GM12878 (cell line): ENCODE results near the gene MTNR1A. TPM values are rescaled to one million over a fixed set of nuclear protein-coding genes. Genes with fewer than 3 reads are reported as not detected.

ENCODE experiments used
- CHD1 ChIP-seq: IDR thresholded peaks from 2 replicates; pipeline ENCODE4 v1.6.1; 2012; ENCODE audit warnings: low read depth, low read length, improper control_type of control experiment
- MEF2A ChIP-seq: IDR thresholded peaks from 2 replicates; pipeline ENCODE4 v1.6.1; 2011; ENCODE audit warnings: low read depth, mild to moderate bottlenecking, low read length, moderate library complexity; ENCODE audit not compliant: insufficient read depth
- PAX5 ChIP-seq: IDR thresholded peaks from 2 replicates; pipeline ENCODE4 v1.6.1; 2011; ENCODE audit warnings: low read depth, low read length, borderline replicate concordance
- SREBF1 ChIP-seq: IDR thresholded peaks from 2 replicates; pipeline ENCODE4 v1.6.1; 2012; ENCODE audit warnings: mild to moderate bottlenecking, low read length
- TBL1XR1 ChIP-seq: IDR thresholded peaks from 2 replicates; pipeline ENCODE4 v1.6.1; 2012; ENCODE audit warnings: low read depth, low read length, improper control_type of control experiment
- USF1 ChIP-seq: IDR thresholded peaks from 2 replicates; pipeline ENCODE4 v1.6.1; 2011; ENCODE audit warnings: borderline replicate concordance, low read depth, mild to moderate bottlenecking, moderate library complexity, mixed read lengths, low read length; ENCODE audit not compliant: insufficient read depth; ENCODE audit errors: extremely low read length
- WRNIP1 ChIP-seq: IDR thresholded peaks from 2 replicates; pipeline ENCODE4 v1.6.1; 2011; ENCODE audit warnings: low read depth, low read length, improper control_type of control experiment, borderline replicate concordance
- polyA plus RNA-seq, 11 experiments: library from polyadenylated mRNA; depleted of rRNA in 4 of 11; unstranded in 6 of 11; stranded (reverse) in 5 of 11; fragments of >200 nt; fragmentation: Nextera tagmentation in 4 of 11; fragmentation: Illumina TruSeq in 1 of 11; extraction: Ambion mirVana in 4 of 11; extraction: Trizol in 1 of 11; gene quantifications; 1 replicate in 1 of 11; 2 replicates in 10 of 11; pipeline versions ENCODE4 v1.2.1 to v1.2.3, GENCODE V29; 2011 to 2016; ENCODE audit warnings: inconsistent platforms in 2 of 11, missing spikeins in 2 of 11, low read depth in 1 of 11
- total RNA-seq, 4 experiments: library from RNA; depleted of rRNA in 3 of 4; stranded (reverse); fragments of >200 nt in 3 of 4; fragmentation: Illumina TruSeq in 1 of 4; extraction: Trizol in 1 of 4; gene quantifications; 2 replicates each; pipeline versions ENCODE4 v1.2.1 to v1.2.3, GENCODE V29; 2013 to 2021
- TF ChIP-seq, protein P1 (sequence below): fragments of 450-650 bp; IDR thresholded peaks from 2 replicates; pipeline ENCODE4 v1.6.1; 2018; ENCODE audit warnings: borderline replicate concordance, mild to moderate bottlenecking; ENCODE audit not compliant: partially characterized antibody
- TF ChIP-seq, protein P2 (sequence below): IDR thresholded peaks from 2 replicates; pipeline ENCODE4 v1.6.1; 2011; ENCODE audit warnings: low read depth, mild to moderate bottlenecking, low read length, moderate library complexity, borderline replicate concordance; ENCODE audit errors: extremely low read depth
- TF ChIP-seq, protein P3 (sequence below): fragments of 150-350 bp; IDR thresholded peaks from 2 replicates; pipeline ENCODE4 v1.6.1; 2016; ENCODE audit warnings: low read depth, low read length
- TF ChIP-seq, protein P4 (sequence below): fragments of 150-350 bp; IDR thresholded peaks from 2 replicates; pipeline ENCODE4 v1.6.1; 2014; ENCODE audit warnings: mild to moderate bottlenecking, low read depth, low read length

Gene MTNR1A
- total and polyA plus RNA-seq, 10 of the 15 experiments (the other 5 are each of a cell fraction or from before 2014, with no cell fraction given) = 0.14 TPM; not detected in 9

DNA sequence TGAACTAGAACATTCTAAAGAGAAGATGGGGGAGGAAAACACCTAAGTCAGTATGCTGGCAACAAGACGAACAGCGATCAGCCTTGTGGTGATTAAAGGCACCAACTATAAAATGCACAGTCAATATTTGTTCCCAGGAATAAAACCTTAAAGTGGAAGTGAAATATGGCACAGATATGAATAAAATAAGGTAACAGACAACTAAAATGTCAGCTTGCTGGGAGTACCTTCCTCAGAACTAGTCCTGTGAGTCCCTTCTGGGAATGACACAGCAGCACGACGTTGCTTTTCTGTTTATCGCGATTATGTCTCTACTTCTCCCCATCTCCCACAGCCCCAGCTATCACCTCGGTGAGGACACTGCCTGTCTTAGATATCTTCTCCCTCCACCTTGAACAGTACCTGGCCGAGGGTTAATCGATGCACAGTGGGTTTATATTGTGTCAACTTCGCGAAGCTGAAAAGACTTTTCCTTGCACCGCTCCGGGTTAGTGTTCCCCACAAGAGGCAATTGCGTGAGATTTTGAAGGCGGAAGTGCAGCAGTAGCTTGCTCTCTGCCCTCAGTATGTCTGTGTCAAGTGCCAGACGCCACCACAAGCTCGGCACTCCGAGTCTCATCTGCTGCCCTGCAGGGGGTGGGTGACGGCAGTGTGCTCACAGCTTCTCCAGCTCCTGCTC lies 17.4 kb downstream of the MTNR1A start (continued):
- no peak for TF ChIP-seq TBL1XR1
- TF ChIP-seq, protein P1, sequence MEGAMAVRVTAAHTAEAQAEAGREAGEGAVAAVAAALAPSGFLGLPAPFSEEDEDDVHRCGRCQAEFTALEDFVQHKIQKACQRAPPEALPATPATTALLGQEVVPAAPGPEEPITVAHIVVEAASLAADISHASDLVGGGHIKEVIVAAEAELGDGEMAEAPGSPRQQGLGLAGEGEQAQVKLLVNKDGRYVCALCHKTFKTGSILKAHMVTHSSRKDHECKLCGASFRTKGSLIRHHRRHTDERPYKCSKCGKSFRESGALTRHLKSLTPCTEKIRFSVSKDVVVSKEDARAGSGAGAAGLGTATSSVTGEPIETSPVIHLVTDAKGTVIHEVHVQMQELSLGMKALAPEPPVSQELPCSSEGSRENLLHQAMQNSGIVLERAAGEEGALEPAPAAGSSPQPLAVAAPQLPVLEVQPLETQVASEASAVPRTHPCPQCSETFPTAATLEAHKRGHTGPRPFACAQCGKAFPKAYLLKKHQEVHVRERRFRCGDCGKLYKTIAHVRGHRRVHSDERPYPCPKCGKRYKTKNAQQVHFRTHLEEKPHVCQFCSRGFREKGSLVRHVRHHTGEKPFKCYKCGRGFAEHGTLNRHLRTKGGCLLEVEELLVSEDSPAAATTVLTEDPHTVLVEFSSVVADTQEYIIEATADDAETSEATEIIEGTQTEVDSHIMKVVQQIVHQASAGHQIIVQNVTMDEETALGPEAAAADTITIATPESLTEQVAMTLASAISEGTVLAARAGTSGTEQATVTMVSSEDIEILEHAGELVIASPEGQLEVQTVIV = no peak
- TF ChIP-seq USF1 = no peak
- TF ChIP-seq WRNIP1 = no peak
- no peak for TF ChIP-seq MEF2A
- TF ChIP-seq, protein P2, sequence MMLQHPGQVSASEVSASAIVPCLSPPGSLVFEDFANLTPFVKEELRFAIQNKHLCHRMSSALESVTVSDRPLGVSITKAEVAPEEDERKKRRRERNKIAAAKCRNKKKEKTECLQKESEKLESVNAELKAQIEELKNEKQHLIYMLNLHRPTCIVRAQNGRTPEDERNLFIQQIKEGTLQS = no peak
- TF ChIP-seq CHD1 = no peak
- no peak for TF ChIP-seq SREBF1
- no peak for TF ChIP-seq PAX5
- TF ChIP-seq, protein P3, sequence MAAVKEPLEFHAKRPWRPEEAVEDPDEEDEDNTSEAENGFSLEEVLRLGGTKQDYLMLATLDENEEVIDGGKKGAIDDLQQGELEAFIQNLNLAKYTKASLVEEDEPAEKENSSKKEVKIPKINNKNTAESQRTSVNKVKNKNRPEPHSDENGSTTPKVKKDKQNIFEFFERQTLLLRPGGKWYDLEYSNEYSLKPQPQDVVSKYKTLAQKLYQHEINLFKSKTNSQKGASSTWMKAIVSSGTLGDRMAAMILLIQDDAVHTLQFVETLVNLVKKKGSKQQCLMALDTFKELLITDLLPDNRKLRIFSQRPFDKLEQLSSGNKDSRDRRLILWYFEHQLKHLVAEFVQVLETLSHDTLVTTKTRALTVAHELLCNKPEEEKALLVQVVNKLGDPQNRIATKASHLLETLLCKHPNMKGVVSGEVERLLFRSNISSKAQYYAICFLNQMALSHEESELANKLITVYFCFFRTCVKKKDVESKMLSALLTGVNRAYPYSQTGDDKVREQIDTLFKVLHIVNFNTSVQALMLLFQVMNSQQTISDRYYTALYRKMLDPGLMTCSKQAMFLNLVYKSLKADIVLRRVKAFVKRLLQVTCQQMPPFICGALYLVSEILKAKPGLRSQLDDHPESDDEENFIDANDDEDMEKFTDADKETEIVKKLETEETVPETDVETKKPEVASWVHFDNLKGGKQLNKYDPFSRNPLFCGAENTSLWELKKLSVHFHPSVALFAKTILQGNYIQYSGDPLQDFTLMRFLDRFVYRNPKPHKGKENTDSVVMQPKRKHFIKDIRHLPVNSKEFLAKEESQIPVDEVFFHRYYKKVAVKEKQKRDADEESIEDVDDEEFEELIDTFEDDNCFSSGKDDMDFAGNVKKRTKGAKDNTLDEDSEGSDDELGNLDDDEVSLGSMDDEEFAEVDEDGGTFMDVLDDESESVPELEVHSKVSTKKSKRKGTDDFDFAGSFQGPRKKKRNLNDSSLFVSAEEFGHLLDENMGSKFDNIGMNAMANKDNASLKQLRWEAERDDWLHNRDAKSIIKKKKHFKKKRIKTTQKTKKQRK = no peak
- TF ChIP-seq, protein P4, sequence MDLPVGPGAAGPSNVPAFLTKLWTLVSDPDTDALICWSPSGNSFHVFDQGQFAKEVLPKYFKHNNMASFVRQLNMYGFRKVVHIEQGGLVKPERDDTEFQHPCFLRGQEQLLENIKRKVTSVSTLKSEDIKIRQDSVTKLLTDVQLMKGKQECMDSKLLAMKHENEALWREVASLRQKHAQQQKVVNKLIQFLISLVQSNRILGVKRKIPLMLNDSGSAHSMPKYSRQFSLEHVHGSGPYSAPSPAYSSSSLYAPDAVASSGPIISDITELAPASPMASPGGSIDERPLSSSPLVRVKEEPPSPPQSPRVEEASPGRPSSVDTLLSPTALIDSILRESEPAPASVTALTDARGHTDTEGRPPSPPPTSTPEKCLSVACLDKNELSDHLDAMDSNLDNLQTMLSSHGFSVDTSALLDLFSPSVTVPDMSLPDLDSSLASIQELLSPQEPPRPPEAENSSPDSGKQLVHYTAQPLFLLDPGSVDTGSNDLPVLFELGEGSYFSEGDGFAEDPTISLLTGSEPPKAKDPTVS = no peak
- TF ChIP-seq, all 136 proteins: peak for 0
